Vagina (tissue), 2 donors: ENCODE results near the gene ANKZF1. TPM values are rescaled to one million over a fixed set of nuclear protein-coding genes. Genes with fewer than 3 reads are reported as not detected.

ENCODE experiments used
- DNase-seq, 2 donors: peaks; one replicate each; pipeline ENCODE4 v3.0.0-alpha.2; 2017; ENCODE audit errors: extremely low spot score in 2 of 2
- H3K27ac ChIP-seq: fragments of 200-600 bp; sonication (generic); one replicate; pipeline ENCODE4 v1.5.1; 2019
- H3K27me3 ChIP-seq: fragments of 200-600 bp; sonication (generic); one replicate; pipeline ENCODE4 v1.5.1; 2019
- H3K36me3 ChIP-seq, 2 donors: fragments of 200-600 bp; sonication (generic); one replicate each; pipeline ENCODE4 v1.5.1; 2017 to 2019
- H3K4me1 ChIP-seq: fragments of 200-600 bp; sonication (generic); one replicate; pipeline ENCODE4 v1.5.1; 2019
- H3K4me3 ChIP-seq, 2 donors: fragments of 200-600 bp; sonication (generic); 1 replicate in 1 of 2; 2 replicates in 1 of 2; pipeline ENCODE4 v1.5.1; 2016 to 2019
- H3K9me3 ChIP-seq: fragments of 200-600 bp; sonication (generic); one replicate; pipeline ENCODE4 v1.5.1; 2019
- CTCF ChIP-seq, 3 experiments: fragments of 450-650 bp in 2 of 3; fragments of 200-600 bp in 1 of 3; sonication (generic) in 1 of 3; IDR thresholded peaks; one replicate each; pipeline ENCODE4 v1.5.1; 2017 to 2019; ENCODE audit warnings: antibody characterized with exemption in 3 of 3, mild to moderate bottlenecking in 2 of 3, moderate library complexity in 2 of 3
- POLR2A ChIP-seq, 2 donors: fragments of 450-650 bp; IDR thresholded peaks; one replicate each; pipeline ENCODE4 v1.6.1; 2017; ENCODE audit warnings: antibody characterized with exemption in 2 of 2, mild to moderate bottlenecking in 2 of 2, moderate library complexity in 2 of 2
- POLR2AphosphoS5 ChIP-seq, 2 donors: sonication (generic); formaldehyde crosslinking; IDR thresholded peaks; one replicate each; pipeline ENCODE4 v1.9.0; 2017; ENCODE audit warnings: antibody characterized with exemption in 2 of 2, mild to moderate bottlenecking in 2 of 2, low read depth in 1 of 2; ENCODE audit not compliant: insufficient read depth in 1 of 2
- intact Hi-C: fragments of 100-400 bp; cut with DNase I; formaldehyde crosslinking; loops from one replicate; pipeline ENCODE4 v1.15.1; 2023
- total RNA-seq: library from RNA; depleted of rRNA; stranded (reverse); fragments of >200 nt; gene quantifications from one replicate; pipeline ENCODE4 v1.2.3, GENCODE V29; 2016

The ANKZF1 gene
- total RNA-seq, 1 donor from 2014 or later, result 98.7 TPM

GRCh38 chr2:219209236-219210195, 20.1 kb upstream of the ANKZF1 start:
- intact Hi-C loops, result no loop called here
- no peaks in the 10 kb centered on the region for H3K9me3 ChIP-seq
- no peak overlapping the region for H3K27ac ChIP-seq
- TF ChIP-seq POLR2AphosphoS5 (IDR thresholded peaks at IDR 0.05; ENCODE audit: insufficient read depth in 1 of 2, low read depth in 1 of 2) (no peak), POLR2A (IDR thresholded peaks at IDR 0.05) (no peak), CTCF (IDR thresholded peaks at IDR 0.05) (no peak)
- H3K4me1 ChIP-seq, result peaks cover 22% of the 10 kb centered on the region
- no peaks in the 10 kb centered on the region for H3K27me3 ChIP-seq
- DNase-seq, result peak in 1 of 2 donors; percentile 82
- peaks cover 0 to 36% of the 10 kb centered on the region in 2 donors for H3K36me3 ChIP-seq
- no peak overlapping the region for H3K4me3 ChIP-seq

GRCh38 chr2:219210196-219210885, 19.3 kb upstream of the ANKZF1 start:
- Histone ChIP-seq H3K4me1 (peaks cover 22% of the 10 kb centered on the region), H3K27me3 (no peaks in the 10 kb centered on the region), H3K4me3 (no peak overlapping the region), H3K27ac (no peak overlapping the region), H3K36me3 (peaks cover 0 to 44% of the 10 kb centered on the region in 2 donors), H3K9me3 (no peaks in the 10 kb centered on the region)
- TF ChIP-seq POLR2A (IDR thresholded peaks at IDR 0.05), result no peak
- TF ChIP-seq CTCF (IDR thresholded peaks at IDR 0.05), result no peak
- no peak for TF ChIP-seq POLR2AphosphoS5 (IDR thresholded peaks at IDR 0.05; ENCODE audit: insufficient read depth in 1 of 2, low read depth in 1 of 2)
- peak in 1 of 2 donors; percentile 83 for DNase-seq
- intact Hi-C loops, result no loop called here

GRCh38 chr2:219210886-219211362, 18.7 kb upstream of the ANKZF1 start:
- Histone ChIP-seq H3K27ac (no peak overlapping the region), H3K9me3 (no peaks in the 10 kb centered on the region), H3K27me3 (no peaks in the 10 kb centered on the region), H3K36me3 (peaks cover 0 to 50% of the 10 kb centered on the region in 2 donors), H3K4me1 (peaks cover 24% of the 10 kb centered on the region), H3K4me3 (no peak overlapping the region)
- TF ChIP-seq CTCF (IDR thresholded peaks at IDR 0.05), result no peak
- TF ChIP-seq POLR2A (IDR thresholded peaks at IDR 0.05), result no peak
- no peak for TF ChIP-seq POLR2AphosphoS5 (IDR thresholded peaks at IDR 0.05; ENCODE audit: insufficient read depth in 1 of 2, low read depth in 1 of 2)
- DNase-seq, result peak in 1 of 2 donors; percentile 72
- intact Hi-C loops, result no loop called here

GRCh38 chr2:219213026-219213415, 16.6 kb upstream of the ANKZF1 start:
- Histone ChIP-seq H3K27me3 (no peaks in the 10 kb centered on the region), H3K9me3 (no peaks in the 10 kb centered on the region), H3K27ac (no peak overlapping the region), H3K36me3 (peaks cover 0 to 54% of the 10 kb centered on the region in 2 donors), H3K4me3 (no peak overlapping the region), H3K4me1 (peaks cover 31% of the 10 kb centered on the region)
- intact Hi-C loops, result no loop called here
- DNase-seq, result peak in 1 of 2 donors; percentile 72
- TF ChIP-seq CTCF (IDR thresholded peaks at IDR 0.05), result no peak
- TF ChIP-seq POLR2A (IDR thresholded peaks at IDR 0.05), result no peak
- TF ChIP-seq POLR2AphosphoS5 (IDR thresholded peaks at IDR 0.05; ENCODE audit: insufficient read depth in 1 of 2, low read depth in 1 of 2), result no peak
